B cell (primary cell): ENCODE measurements around the gene RBM45.
"Not testable (repeated sequence)": the region's sequence is repeated elsewhere in the genome, so short reads cannot be mapped to it uniquely, and the experiment has no call there.

ENCODE experiments used
- EZH2 ChIP-seq: IDR thresholded peaks from 2 replicates; pipeline ENCODE4 v1.6.1; 2012; ENCODE audit warnings: borderline replicate concordance, low read depth, mild to moderate bottlenecking, moderate library complexity, low read length; ENCODE audit not compliant: insufficient read depth, poor library complexity, severe bottlenecking
- TF ChIP-seq, protein P1 (sequence below): fragments of 200-600 bp; IDR thresholded peaks from one replicate; pipeline ENCODE4 v1.8.0; 2022; ENCODE audit warnings: antibody characterized with exemption, mild to moderate bottlenecking

DNA sequence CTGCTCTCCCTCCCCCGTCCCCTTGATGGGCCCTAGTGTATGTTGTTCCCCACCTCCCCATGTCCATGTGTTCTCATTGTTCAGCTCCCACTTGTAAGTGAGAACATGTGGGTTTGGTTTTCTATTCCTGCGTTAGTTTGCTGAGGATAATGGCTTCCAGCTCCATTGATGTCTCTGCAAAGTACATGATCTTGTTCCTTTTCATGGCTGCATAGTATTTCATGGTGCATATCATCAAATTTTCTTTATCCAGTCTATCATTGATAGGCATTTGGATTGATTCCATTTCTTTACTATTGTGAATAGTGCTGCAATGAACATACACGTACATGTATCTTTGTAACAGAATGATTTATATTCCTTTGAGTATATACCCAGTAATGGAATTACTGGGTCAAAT, 33.0 kb upstream of the RBM45 start:
- TF ChIP-seq, protein P1, sequence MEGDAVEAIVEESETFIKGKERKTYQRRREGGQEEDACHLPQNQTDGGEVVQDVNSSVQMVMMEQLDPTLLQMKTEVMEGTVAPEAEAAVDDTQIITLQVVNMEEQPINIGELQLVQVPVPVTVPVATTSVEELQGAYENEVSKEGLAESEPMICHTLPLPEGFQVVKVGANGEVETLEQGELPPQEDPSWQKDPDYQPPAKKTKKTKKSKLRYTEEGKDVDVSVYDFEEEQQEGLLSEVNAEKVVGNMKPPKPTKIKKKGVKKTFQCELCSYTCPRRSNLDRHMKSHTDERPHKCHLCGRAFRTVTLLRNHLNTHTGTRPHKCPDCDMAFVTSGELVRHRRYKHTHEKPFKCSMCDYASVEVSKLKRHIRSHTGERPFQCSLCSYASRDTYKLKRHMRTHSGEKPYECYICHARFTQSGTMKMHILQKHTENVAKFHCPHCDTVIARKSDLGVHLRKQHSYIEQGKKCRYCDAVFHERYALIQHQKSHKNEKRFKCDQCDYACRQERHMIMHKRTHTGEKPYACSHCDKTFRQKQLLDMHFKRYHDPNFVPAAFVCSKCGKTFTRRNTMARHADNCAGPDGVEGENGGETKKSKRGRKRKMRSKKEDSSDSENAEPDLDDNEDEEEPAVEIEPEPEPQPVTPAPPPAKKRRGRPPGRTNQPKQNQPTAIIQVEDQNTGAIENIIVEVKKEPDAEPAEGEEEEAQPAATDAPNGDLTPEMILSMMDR = not testable (repeated sequence)
- TF ChIP-seq EZH2 = not testable (repeated sequence)
